Inferior parietal cortex (tissue), 1 donor: ENCODE measurements around the gene ATCAY.

ENCODE experiments used
- DNase-seq: peaks from one replicate; pipeline ENCODE4 v3.0.0-alpha.2; 2016; ENCODE audit errors: extremely low spot score

Gene ATCAY

GRCh38 chr19:3880471-3881271 is at the start of gene ATCAY:
Gene ATCAY, plus strand, starts transcription at chr19:3880685. Its CDS starts 5,083 bp downstream, at chr19:3885768.
- DNase-seq: peak; percentile 48

- no peak for DNase-seq
These were observed 48.9 kb upstream of the ATCAY start for GRCh38 chr19:3831601-3832000.

GRCh38 chr19:3832001-3832400 is 48.5 kb upstream of the ATCAY start:
- no peak for DNase-seq

GRCh38 chr19:3833578-3834348 is 46.7 kb upstream of the ATCAY start:
- no peak for DNase-seq

GRCh38 chr19:3834349-3835054 is 46.0 kb upstream of the ATCAY start:
- no peak for DNase-seq

GRCh38 chr19:3835055-3835435 is 45.4 kb upstream of the ATCAY start:
- no peak for DNase-seq

GRCh38 chr19:3836887-3837286 is 43.6 kb upstream of the ATCAY start:
- no peak for DNase-seq

- no peak for DNase-seq
These were observed 43.2 kb upstream of the ATCAY start for GRCh38 chr19:3837332-3837731.

GRCh38 chr19:3837922-3838321 is 42.6 kb upstream of the ATCAY start:
- DNase-seq: no peak

GRCh38 chr19:3838661-3839060 is 41.8 kb upstream of the ATCAY start:
- DNase-seq: no peak

- DNase-seq: no peak
These were observed 40.5 kb upstream of the ATCAY start for GRCh38 chr19:3839941-3840340.

GRCh38 chr19:3840804-3841203 is 39.7 kb upstream of the ATCAY start:
- DNase-seq: no peak

GRCh38 chr19:3842948-3843347 is 37.5 kb upstream of the ATCAY start:
- DNase-seq: no peak

GRCh38 chr19:3844596-3844995 is 35.9 kb upstream of the ATCAY start:
- DNase-seq: no peak

- no peak for DNase-seq
These were observed 31.4 kb upstream of the ATCAY start for GRCh38 chr19:3849092-3849491.

- DNase-seq: no peak
These were observed 30.7 kb upstream of the ATCAY start for GRCh38 chr19:3849787-3850186.

- DNase-seq: no peak
These were observed 30.0 kb upstream of the ATCAY start for GRCh38 chr19:3850320-3850972.

- DNase-seq: no peak
These were observed 29.0 kb upstream of the ATCAY start for GRCh38 chr19:3851254-3852176.

GRCh38 chr19:3852177-3852511 is 28.3 kb upstream of the ATCAY start:
- DNase-seq: no peak

- DNase-seq: no peak
These were observed 27.8 kb upstream of the ATCAY start for GRCh38 chr19:3852614-3853254.

- DNase-seq: no peak
These were observed 25.2 kb upstream of the ATCAY start for GRCh38 chr19:3855320-3855719.
